ENCODE data around the gene NPC2.
"Not testable (repeated sequence)": the region's sequence is repeated elsewhere in the genome, so short reads cannot be mapped to it uniquely, and the experiment has no call there.

The NPC2 gene
- total RNA-seq: 325 to 656 (median 467) reads per million in 18 experiments

GRCh38 chr14:74492776-74493342, at the start of gene NPC2:
NPC2 (minus strand) TSS chr14:74493305; CDS start chr14:74493274, 31 bp downstream.
- peak in 1 of 2 donors; percentile 41 for DNase-seq

GRCh38 chr14:74542056-74542685, 49.1 kb upstream of the NPC2 start:
- no peak for DNase-seq

GRCh38 chr14:74541225-74541624, 48.1 kb upstream of the NPC2 start:
- DNase-seq: no peak

GRCh38 chr14:74539503-74539902, 46.4 kb upstream of the NPC2 start:
- DNase-seq: no peak

GRCh38 chr14:74538411-74539391, 45.6 kb upstream of the NPC2 start:
- DNase-seq: no peak

GRCh38 chr14:74536336-74536735, 43.2 kb upstream of the NPC2 start:
- DNase-seq: not testable (repeated sequence)

- no peak for DNase-seq
These were observed 42.7 kb upstream of the NPC2 start for GRCh38 chr14:74535756-74536325.

GRCh38 chr14:74533576-74533975, 40.5 kb upstream of the NPC2 start:
- peak; percentile 38 to 49 for DNase-seq

- DNase-seq: no peak
These were observed 39.1 kb upstream of the NPC2 start for GRCh38 chr14:74532246-74532645.

GRCh38 chr14:74531467-74531866, 38.4 kb upstream of the NPC2 start:
- peak; percentile 22 to 58 for DNase-seq

- DNase-seq: peak in 1 of 2 donors; percentile 9
These were observed 37.9 kb upstream of the NPC2 start for GRCh38 chr14:74531006-74531405.

- no peak for DNase-seq
These were observed 35.8 kb upstream of the NPC2 start for GRCh38 chr14:74528886-74529285.

GRCh38 chr14:74528406-74528805, 35.3 kb upstream of the NPC2 start:
- no peak for DNase-seq

GRCh38 chr14:74527736-74528280, 34.7 kb upstream of the NPC2 start:
- no peak for DNase-seq

GRCh38 chr14:74526854-74527585, 33.9 kb upstream of the NPC2 start:
- no peak for DNase-seq

GRCh38 chr14:74525361-74525851, 32.3 kb upstream of the NPC2 start:
- DNase-seq: no peak

GRCh38 chr14:74524812-74525135, 31.7 kb upstream of the NPC2 start:
- no peak for DNase-seq

- no peak for DNase-seq
These were observed 31.1 kb upstream of the NPC2 start for GRCh38 chr14:74524076-74524811.

GRCh38 chr14:74522740-74523139, 29.6 kb upstream of the NPC2 start:
- no peak for DNase-seq

GRCh38 chr14:74521756-74522155, 28.7 kb upstream of the NPC2 start:
- DNase-seq: no peak
